GM21528 (cell line): ENCODE measurements around the gene BCORL1.
A peak's percentile ranks its signal among the peaks of the same experiment; 100 is the strongest.

Experiments
- ATAC-seq: cut with Tn5 transposase; IDR thresholded peaks from one replicate; pipeline ENCODE4 v1.9.1; 2021; ENCODE audit warnings: mild to moderate bottlenecking, moderate library complexity; ENCODE audit not compliant: unreplicated experiment, low FRiP score

Gene BCORL1

GRCh38 chrX:130005089-130005807 lies 22.8 kb downstream of the BCORL1 start:
- ATAC-seq: no peak

- no peak for ATAC-seq
Measured at GRCh38 chrX:130009658-130010223, 27.3 kb downstream of the BCORL1 start.

- no peak for ATAC-seq
Measured at GRCh38 chrX:130012683-130013082, 30.2 kb downstream of the BCORL1 start.

- ATAC-seq: no peak
Measured at GRCh38 chrX:130013661-130014060, 31.2 kb downstream of the BCORL1 start.

GRCh38 chrX:130014356-130014755 lies 31.9 kb downstream of the BCORL1 start:
- ATAC-seq: no peak

- no peak for ATAC-seq
Measured at GRCh38 chrX:130014770-130015169, 32.3 kb downstream of the BCORL1 start.

GRCh38 chrX:130015181-130015580 lies 32.7 kb downstream of the BCORL1 start:
- no peak for ATAC-seq

- ATAC-seq: no peak
Measured at GRCh38 chrX:130018143-130018542, 35.7 kb downstream of the BCORL1 start.

GRCh38 chrX:130020661-130021324 lies 38.4 kb downstream of the BCORL1 start:
- ATAC-seq: no peak

- ATAC-seq: peak; percentile 99
Measured at GRCh38 chrX:130024127-130024526, 41.7 kb downstream of the BCORL1 start.

- no peak for ATAC-seq
Measured at GRCh38 chrX:130025256-130025655, 42.8 kb downstream of the BCORL1 start.

- no peak for ATAC-seq
Measured at GRCh38 chrX:130027569-130027968, 45.1 kb downstream of the BCORL1 start.

- ATAC-seq: no peak
Measured at GRCh38 chrX:130028196-130028595, 45.8 kb downstream of the BCORL1 start.

- ATAC-seq: no peak
Measured at GRCh38 chrX:130030826-130031225, 48.4 kb downstream of the BCORL1 start.

GRCh38 chrX:130032552-130032951 lies 50.1 kb downstream of the BCORL1 start:
- no peak for ATAC-seq

GRCh38 chrX:130034178-130034577 lies 51.7 kb downstream of the BCORL1 start:
- ATAC-seq: no peak

GRCh38 chrX:130039847-130040246 lies 57.4 kb downstream of the BCORL1 start:
- no peak for ATAC-seq

GRCh38 chrX:130047416-130047815 lies 65.0 kb downstream of the BCORL1 start:
- ATAC-seq: no peak

- no peak for ATAC-seq
Measured at GRCh38 chrX:130048686-130049222, 66.3 kb downstream of the BCORL1 start.

GRCh38 chrX:130049821-130050220 lies 67.4 kb downstream of the BCORL1 start:
- ATAC-seq: no peak

GRCh38 chrX:130051176-130051845 lies 68.9 kb downstream of the BCORL1 start:
- ATAC-seq: no peak
